Stimulated activated memory B cell treated with anti-CD40 and anti-IgM and Interleukin-4, amounts not matched to agents 10 μg/mL and 1 μg/mL and 100 μg/mL, for 72 hours (primary cell): ENCODE measurements around the gene CAB39L.

Experiments
- ATAC-seq: fragments of 150-1000 bp; cut with Tn5 transposase; 2 replicates; pipeline ENCODE4 v1.10.0; 2021
- H3K27ac Mint-ChIP-seq: one replicate; pipeline ENCODE4 v1.8.0; 2022; ENCODE audit warnings: mild to moderate bottlenecking, mixed read lengths
- H3K27me3 Mint-ChIP-seq: one replicate; pipeline ENCODE4 v1.8.0; 2022; ENCODE audit warnings: mixed read lengths
- H3K36me3 Mint-ChIP-seq: one replicate; pipeline ENCODE4 v1.8.0; 2022; ENCODE audit warnings: mixed read lengths
- H3K4me1 Mint-ChIP-seq: one replicate; pipeline ENCODE4 v1.8.0; 2022; ENCODE audit warnings: mixed read lengths
- H3K4me3 Mint-ChIP-seq: one replicate; pipeline ENCODE4 v1.8.0; 2022; ENCODE audit warnings: mild to moderate bottlenecking, moderate library complexity, mixed read lengths
- H3K9me3 Mint-ChIP-seq: one replicate; pipeline ENCODE4 v1.8.0; 2022; ENCODE audit warnings: mixed read lengths

CAB39L gene

DNA sequence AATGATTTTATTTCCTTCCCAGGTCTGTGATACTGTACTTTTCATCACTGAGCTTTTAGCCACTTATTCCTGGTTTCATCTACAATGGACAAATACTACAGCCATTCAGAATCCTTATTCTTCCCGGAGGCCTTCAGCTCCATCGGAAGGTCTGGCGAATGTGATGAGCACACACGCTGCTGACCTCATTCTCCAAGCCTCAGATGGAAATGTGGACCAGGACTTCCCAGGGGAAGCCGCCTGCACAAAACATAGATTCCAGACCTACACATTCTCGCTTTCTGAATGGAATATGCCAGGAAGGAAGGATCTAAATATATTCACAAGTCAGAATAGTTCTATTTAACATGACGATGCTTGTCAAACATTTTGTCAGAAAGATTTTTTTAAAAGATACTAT lies 120.5 kb downstream of the CAB39L start:
- Mint-ChIP-seq H3K27ac (no peak overlapping the region), H3K4me3 (no peak overlapping the region), H3K9me3 (no peaks in the 10 kb centered on the region), H3K4me1 (peaks cover 13% of the 10 kb centered on the region), H3K36me3 (no peaks in the 10 kb centered on the region), H3K27me3 (no peaks in the 10 kb centered on the region)
- no peak for ATAC-seq

DNA sequence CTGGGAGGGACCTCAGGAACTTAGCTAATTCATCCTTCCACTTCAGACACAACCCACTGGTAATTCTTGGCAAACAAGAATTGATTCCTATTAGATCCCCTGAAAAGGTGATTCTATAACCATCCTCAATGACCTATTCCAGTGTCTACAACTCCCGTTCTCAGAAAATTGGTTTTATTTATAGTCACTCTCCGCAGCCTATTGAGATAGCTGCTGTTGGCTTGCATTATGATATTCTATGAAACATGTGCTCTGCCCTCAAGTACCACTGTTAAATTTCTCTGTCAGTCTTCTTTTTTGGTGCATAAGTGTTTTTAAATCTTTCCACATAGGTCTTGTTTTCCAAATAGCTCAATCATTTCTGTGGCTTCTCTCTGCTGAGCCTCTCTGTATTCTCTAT lies 121.2 kb downstream of the CAB39L start:
- Mint-ChIP-seq H3K27ac (no peak overlapping the region), H3K36me3 (peaks cover 6% of the 10 kb centered on the region), H3K27me3 (no peaks in the 10 kb centered on the region), H3K4me3 (no peak overlapping the region), H3K9me3 (no peaks in the 10 kb centered on the region), H3K4me1 (peaks cover 13% of the 10 kb centered on the region)
- no peak for ATAC-seq

DNA sequence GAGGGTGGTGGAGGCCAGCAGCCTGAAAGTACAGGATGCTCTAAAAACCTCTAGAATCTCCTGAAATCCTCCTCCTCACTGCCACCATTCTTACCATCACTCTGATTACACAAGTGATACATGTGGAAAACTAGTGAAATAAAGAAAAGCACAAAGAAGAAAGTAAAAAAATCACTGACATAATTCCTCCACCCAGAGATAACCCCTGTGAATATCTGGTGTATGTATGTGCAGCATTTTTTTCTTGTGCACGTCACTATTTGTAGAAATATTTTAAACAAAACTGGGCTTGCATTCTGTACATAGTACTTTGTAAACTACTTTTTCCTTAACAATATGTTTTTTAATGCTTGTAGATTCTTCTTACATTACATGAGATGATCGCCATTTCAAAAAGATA lies 122.9 kb downstream of the CAB39L start:
- Mint-ChIP-seq H3K4me1 (peaks cover 13% of the 10 kb centered on the region), H3K9me3 (no peaks in the 10 kb centered on the region), H3K27ac (no peak overlapping the region), H3K27me3 (no peaks in the 10 kb centered on the region), H3K36me3 (peaks cover 7% of the 10 kb centered on the region), H3K4me3 (no peak overlapping the region)
- no peak for ATAC-seq

- H3K4me3 Mint-ChIP-seq, result no peak overlapping the region
- H3K9me3 Mint-ChIP-seq, result no peaks in the 10 kb centered on the region
- H3K36me3 Mint-ChIP-seq, result peaks cover 7% of the 10 kb centered on the region
- peaks cover 13% of the 10 kb centered on the region for H3K4me1 Mint-ChIP-seq
- ATAC-seq, result no peak
- no peaks in the 10 kb centered on the region for H3K27me3 Mint-ChIP-seq
- H3K27ac Mint-ChIP-seq, result no peak overlapping the region
Observed at GRCh38 chr13:49319951-49320350, 123.9 kb downstream of the CAB39L start.

DNA sequence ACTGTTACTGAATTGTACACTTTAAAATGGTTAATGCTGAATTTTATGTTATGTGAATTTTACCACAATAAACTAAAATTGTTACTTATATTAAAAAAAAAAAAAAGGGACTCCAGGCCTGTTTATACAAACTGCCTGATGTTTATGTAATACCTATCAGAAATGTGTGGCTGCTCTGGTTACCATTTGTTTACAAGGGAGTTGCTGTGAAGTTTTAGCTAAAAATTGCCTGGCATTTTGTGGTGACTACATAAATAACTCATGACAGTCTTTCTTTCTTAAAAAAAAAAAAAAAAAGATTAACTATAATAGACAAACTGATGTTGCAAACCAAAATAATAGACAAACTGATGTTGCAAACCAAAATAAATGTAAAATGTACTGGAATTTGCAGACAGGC lies 124.3 kb downstream of the CAB39L start:
- no peak overlapping the region for H3K27ac Mint-ChIP-seq
- H3K4me1 Mint-ChIP-seq, result peaks cover 13% of the 10 kb centered on the region
- H3K4me3 Mint-ChIP-seq, result no peak overlapping the region
- no peak for ATAC-seq
- peaks cover 7% of the 10 kb centered on the region for H3K36me3 Mint-ChIP-seq
- no peaks in the 10 kb centered on the region for H3K9me3 Mint-ChIP-seq
- no peaks in the 10 kb centered on the region for H3K27me3 Mint-ChIP-seq

DNA sequence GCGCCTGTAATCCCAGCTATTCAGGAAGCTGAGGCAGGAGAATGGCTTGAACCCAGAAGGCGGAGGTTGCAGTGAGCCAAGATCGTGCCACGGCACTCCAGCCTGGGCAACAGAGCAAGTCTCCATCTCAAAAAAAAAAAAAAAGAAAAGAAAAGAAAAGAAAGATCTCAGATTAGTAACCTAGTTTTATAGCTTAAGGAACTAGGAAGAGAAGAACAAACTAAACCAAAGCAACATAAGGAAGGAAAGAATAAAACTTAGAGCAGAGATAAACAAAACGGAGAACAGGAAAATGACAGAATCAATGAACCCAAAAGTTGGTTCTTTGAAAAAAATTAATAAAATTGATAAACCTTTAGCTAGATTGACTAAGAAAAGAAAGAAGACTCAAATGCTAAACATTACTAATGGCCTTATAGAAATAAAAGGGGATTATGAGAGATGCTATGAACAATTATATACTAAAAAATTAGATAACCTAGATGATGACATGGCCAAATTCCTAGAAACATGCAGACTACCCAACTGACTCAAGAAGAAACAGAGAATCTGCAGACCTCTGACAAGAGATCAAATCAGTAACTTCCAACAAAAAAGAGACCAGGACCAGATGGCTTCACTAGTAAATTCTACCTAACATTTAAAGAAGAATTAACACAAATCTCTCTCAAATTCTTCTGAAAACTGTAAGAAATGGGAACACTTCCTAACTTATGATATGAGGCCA lies 127.9 kb downstream of the CAB39L start:
- no peak overlapping the region for H3K4me3 Mint-ChIP-seq
- peaks cover 10% of the 10 kb centered on the region for H3K4me1 Mint-ChIP-seq
- H3K27ac Mint-ChIP-seq, result no peak overlapping the region
- ATAC-seq, result no peak
- no peaks in the 10 kb centered on the region for H3K27me3 Mint-ChIP-seq
- H3K9me3 Mint-ChIP-seq, result no peaks in the 10 kb centered on the region
- H3K36me3 Mint-ChIP-seq, result peaks cover 7% of the 10 kb centered on the region

GRCh38 chr13:49315036-49315565 lies 128.8 kb downstream of the CAB39L start:
- Mint-ChIP-seq H3K4me1 (peaks cover 2% of the 10 kb centered on the region), H3K27me3 (no peaks in the 10 kb centered on the region), H3K4me3 (no peak overlapping the region), H3K9me3 (no peaks in the 10 kb centered on the region), H3K36me3 (peaks cover 8% of the 10 kb centered on the region), H3K27ac (no peak overlapping the region)
- ATAC-seq, result no peak

- no peak for ATAC-seq
- no peaks in the 10 kb centered on the region for H3K27me3 Mint-ChIP-seq
- no peak overlapping the region for H3K27ac Mint-ChIP-seq
- H3K9me3 Mint-ChIP-seq, result no peaks in the 10 kb centered on the region
- no peak overlapping the region for H3K4me3 Mint-ChIP-seq
- no peaks in the 10 kb centered on the region for H3K4me1 Mint-ChIP-seq
- H3K36me3 Mint-ChIP-seq, result peaks cover 12% of the 10 kb centered on the region
Observed at GRCh38 chr13:49314344-49314882, 129.5 kb downstream of the CAB39L start.

GRCh38 chr13:49311816-49312215 lies 132.0 kb downstream of the CAB39L start:
- Mint-ChIP-seq H3K9me3 (no peaks in the 10 kb centered on the region), H3K36me3 (peaks cover 6% of the 10 kb centered on the region), H3K27me3 (no peaks in the 10 kb centered on the region), H3K27ac (no peak overlapping the region), H3K4me3 (no peak overlapping the region), H3K4me1 (no peaks in the 10 kb centered on the region)
- ATAC-seq, result no peak

- no peaks in the 10 kb centered on the region for H3K27me3 Mint-ChIP-seq
- H3K27ac Mint-ChIP-seq, result no peak overlapping the region
- no peak for ATAC-seq
- no peak overlapping the region for H3K4me3 Mint-ChIP-seq
- H3K36me3 Mint-ChIP-seq, result peaks cover 6% of the 10 kb centered on the region
- no peaks in the 10 kb centered on the region for H3K9me3 Mint-ChIP-seq
- no peaks in the 10 kb centered on the region for H3K4me1 Mint-ChIP-seq
Observed at GRCh38 chr13:49310251-49310650, 133.6 kb downstream of the CAB39L start.

DNA sequence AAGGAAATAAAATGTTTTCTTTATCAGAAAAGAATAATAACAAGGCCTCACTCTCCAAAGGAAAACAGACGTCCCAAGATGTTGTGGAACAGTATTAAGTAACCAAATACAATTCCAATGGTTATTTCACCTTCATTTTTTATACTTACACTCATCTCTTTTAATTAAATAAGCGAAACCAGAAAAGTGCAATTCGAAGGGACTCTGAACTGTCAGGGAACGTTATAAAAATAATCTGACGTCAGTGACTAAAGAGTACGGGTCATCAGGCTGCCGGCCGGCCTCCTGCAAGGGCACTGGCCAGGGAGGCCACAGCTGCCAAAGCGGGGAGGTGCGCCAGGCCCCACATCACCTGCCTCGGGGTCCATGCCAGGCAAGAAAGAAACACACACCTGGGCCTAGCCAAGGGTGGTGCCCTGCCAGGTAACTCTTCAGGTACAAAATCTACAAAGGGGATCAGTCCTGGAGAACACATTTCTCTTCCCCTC lies 134.9 kb downstream of the CAB39L start:
- Mint-ChIP-seq H3K27me3 (no peaks in the 10 kb centered on the region), H3K36me3 (peaks cover 6% of the 10 kb centered on the region), H3K27ac (no peak overlapping the region), H3K9me3 (no peaks in the 10 kb centered on the region), H3K4me1 (no peaks in the 10 kb centered on the region), H3K4me3 (no peak overlapping the region)
- no peak for ATAC-seq

DNA sequence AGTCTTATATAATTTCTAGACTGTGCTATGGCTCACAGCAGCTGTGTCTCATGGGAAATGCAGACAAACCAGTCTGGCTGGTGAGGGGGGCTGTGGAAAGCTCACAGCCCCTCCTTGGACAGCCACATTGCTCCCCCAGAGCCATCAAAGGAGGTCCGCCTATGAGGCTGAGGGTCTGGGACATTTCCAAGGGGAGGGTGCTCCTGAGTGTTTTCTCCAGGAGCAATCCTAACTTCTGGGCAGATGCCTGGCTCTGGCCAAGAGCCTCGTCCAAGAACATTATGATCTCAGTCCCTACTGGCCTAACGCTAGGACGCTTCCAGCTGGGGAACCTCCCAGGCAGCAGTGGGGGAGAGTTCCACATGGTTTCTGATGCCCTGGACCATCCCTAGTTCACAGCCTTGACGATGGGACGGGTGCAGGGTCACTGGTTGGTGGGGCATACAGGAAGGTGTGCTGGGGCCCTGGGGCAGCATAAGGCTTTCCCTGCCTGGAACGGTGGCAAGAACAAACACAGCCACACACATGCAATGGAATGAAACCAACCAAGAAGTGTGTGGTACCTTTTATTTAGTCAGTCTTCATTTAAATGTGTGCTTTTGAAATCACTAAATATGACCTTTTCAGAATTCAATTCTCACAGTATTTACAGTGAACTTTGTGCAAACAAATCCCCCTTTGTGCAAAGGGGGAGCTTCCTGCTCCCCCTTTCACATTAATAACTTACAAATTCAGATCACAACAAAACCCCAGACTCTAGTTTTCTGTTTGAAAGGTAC lies 135.6 kb downstream of the CAB39L start:
- Mint-ChIP-seq H3K4me3 (no peak overlapping the region), H3K36me3 (peaks cover 6% of the 10 kb centered on the region), H3K27me3 (no peaks in the 10 kb centered on the region), H3K9me3 (no peaks in the 10 kb centered on the region), H3K4me1 (no peaks in the 10 kb centered on the region), H3K27ac (no peak overlapping the region)
- ATAC-seq, result no peak

- Mint-ChIP-seq H3K36me3 (peaks cover 6% of the 10 kb centered on the region), H3K27me3 (no peaks in the 10 kb centered on the region), H3K27ac (no peak overlapping the region), H3K4me3 (no peak overlapping the region), H3K4me1 (peaks cover 8% of the 10 kb centered on the region), H3K9me3 (no peaks in the 10 kb centered on the region)
- ATAC-seq, result no peak
Observed at GRCh38 chr13:49307365-49307764, 136.5 kb downstream of the CAB39L start.

- Mint-ChIP-seq H3K9me3 (no peaks in the 10 kb centered on the region), H3K27me3 (no peaks in the 10 kb centered on the region), H3K27ac (no peak overlapping the region), H3K4me3 (no peak overlapping the region), H3K4me1 (peaks cover 20% of the 10 kb centered on the region), H3K36me3 (peaks cover 6% of the 10 kb centered on the region)
- no peak for ATAC-seq
Observed at GRCh38 chr13:49305792-49306425, 138.0 kb downstream of the CAB39L start.
